GM23248 (cell line): ENCODE data around the gene ESYT3. TPM values are rescaled to one million over a fixed set of nuclear protein-coding genes. Genes with fewer than 3 reads are reported as not detected.

Experiments
- DNase-seq: peaks from one replicate; pipeline ENCODE4 v3.0.0-alpha.2; 2015
- H2AFZ ChIP-seq: fragments of 200-600 bp; sonication (generic); 2 replicates; pipeline ENCODE4 v1.6.1; 2016; ENCODE audit warnings: antibody characterized with exemption
- H3F3A ChIP-seq: fragments of 200-600 bp; sonication (generic); 2 replicates; pipeline ENCODE4 v1.6.1; 2016; ENCODE audit warnings: mild to moderate bottlenecking, antibody characterized with exemption, mixed run types; ENCODE audit not compliant: insufficient read depth
- H3K27ac ChIP-seq: fragments of 200-600 bp; sonication (generic); 2 replicates; pipeline ENCODE4 v1.5.1; 2016; ENCODE audit warnings: mild to moderate bottlenecking
- H3K27me3 ChIP-seq: fragments of 200-600 bp; sonication (generic); replicated peaks from 2 replicates; pipeline ENCODE4 v1.6.1; 2016; ENCODE audit warnings: mild to moderate bottlenecking; ENCODE audit not compliant: insufficient read depth
- H3K36me3 ChIP-seq: fragments of 200-600 bp; sonication (generic); 2 replicates; pipeline ENCODE4 v1.6.1; 2016; ENCODE audit warnings: low read depth, mild to moderate bottlenecking
- H3K4me1 ChIP-seq: fragments of 200-600 bp; sonication (generic); 2 replicates; pipeline ENCODE4 v1.6.1; 2016; ENCODE audit warnings: mild to moderate bottlenecking; ENCODE audit not compliant: insufficient read depth
- H3K4me2 ChIP-seq: fragments of 200-600 bp; sonication (generic); one replicate; pipeline ENCODE4 v1.6.1; 2016; ENCODE audit warnings: mild to moderate bottlenecking; ENCODE audit not compliant: unreplicated experiment
- H3K4me3 ChIP-seq: fragments of 200-600 bp; sonication (generic); 2 replicates; pipeline ENCODE4 v1.5.1; 2016; ENCODE audit warnings: mild to moderate bottlenecking
- H3K79me2 ChIP-seq: fragments of 200-600 bp; sonication (generic); 2 replicates; pipeline ENCODE4 v1.6.1; 2016; ENCODE audit warnings: mild to moderate bottlenecking; ENCODE audit not compliant: insufficient read depth
- H3K9ac ChIP-seq: fragments of 200-600 bp; sonication (generic); 2 replicates; pipeline ENCODE4 v1.6.1; 2016; ENCODE audit warnings: mild to moderate bottlenecking
- H3K9me2 ChIP-seq: fragments of 200-600 bp; sonication (generic); 2 replicates; pipeline ENCODE4 v1.6.1; 2016; ENCODE audit warnings: mixed run types, mild to moderate bottlenecking, moderate library complexity; ENCODE audit not compliant: insufficient read depth
- H3K9me3 ChIP-seq: fragments of 200-600 bp; sonication (generic); one replicate; pipeline ENCODE4 v1.6.1; 2017; ENCODE audit warnings: low read depth
- H4K20me1 ChIP-seq: fragments of 200-600 bp; sonication (generic); 2 replicates; pipeline ENCODE4 v1.6.0; 2016; ENCODE audit not compliant: insufficient read depth
- EZH2 ChIP-seq: fragments of 200-600 bp; sonication (generic); IDR thresholded peaks from 2 replicates; pipeline ENCODE4 v1.6.1; 2018; ENCODE audit warnings: antibody characterized with exemption, mild to moderate bottlenecking; ENCODE audit not compliant: insufficient read depth, poor library complexity, severe bottlenecking
- EZH2phosphoT487 ChIP-seq: fragments of 200-600 bp; sonication (generic); IDR thresholded peaks from 2 replicates; pipeline ENCODE4 v1.6.1; 2018; ENCODE audit warnings: antibody characterized with exemption, moderate library complexity, mild to moderate bottlenecking, low read depth; ENCODE audit not compliant: insufficient read depth
- WGBS, 2 experiments: methylation state at CpG; one replicate each; pipeline ENCODE4 v1.1.6; 2015 to 2017; ENCODE audit warnings: low lambda C conversion rate in 2 of 2, low coverage in 1 of 2; ENCODE audit errors: missing lambda C conversion rate in 2 of 2; 5-methylcytosine and 5-hydroxymethylcytosine counted together
- in situ Hi-C: fragments of 300-500 bp; cut with MboI; formaldehyde crosslinking; loops from 2 replicates; pipeline ENCODE4 v1.15.0; 2020
- polyA plus RNA-seq: library from polyadenylated mRNA; unstranded; fragments of >200 nt; fragmentation: Nextera tagmentation; extraction: Ambion mirVana; gene quantifications from 2 replicates; pipeline ENCODE4 v1.2.1, GENCODE V29; 2016
- total RNA-seq: library from RNA; depleted of rRNA; stranded (reverse); fragments of >200 nt; shearing (Covaris generic); gene quantifications from 2 replicates; pipeline ENCODE4 v1.2.3, GENCODE V29; 2014; rRNA removed

ESYT3 gene
- total RNA-seq (0.63 and 1.3 TPM in 2 replicates), polyA plus RNA-seq (0.38 and 0.48 TPM in 2 replicates)

GRCh38 chr3:138434276-138434874 lies at the start of gene ESYT3:
Gene ESYT3 (plus strand): TSS chr3:138434616. CDS start chr3:138434799, 183 bp downstream.
- H3K4me3 ChIP-seq, result peak within 1 kb of the TSS; percentile 70
- no peaks in the 10 kb centered on the region for H3K9me2 ChIP-seq
- in situ Hi-C loops, result no loop called here
- peak; percentile 83 for DNase-seq
- H3K9me3 ChIP-seq, result no peaks in the 10 kb centered on the region
- H3F3A ChIP-seq, result no peaks in the 10 kb centered on the region
- peak within 1 kb of the TSS; percentile 90 for H3K4me2 ChIP-seq
- no peaks in the 10 kb centered on the region for H4K20me1 ChIP-seq
- H3K36me3 ChIP-seq, result no peaks in the 10 kb centered on the region
- peaks cover 14% of the 10 kb centered on the region for H3K27me3 ChIP-seq
- peaks cover 6% of the 10 kb centered on the region for H3K4me1 ChIP-seq
- no peak within 1 kb of the TSS for H3K27ac ChIP-seq
- peak within 1 kb of the TSS; percentile 77 for H2AFZ ChIP-seq
- no peaks in the 10 kb centered on the region for H3K79me2 ChIP-seq
- H3K9ac ChIP-seq, result peak within 1 kb of the TSS; percentile 39
- TF ChIP-seq EZH2phosphoT487, result no peak
- TF ChIP-seq EZH2, result no peak
- 1 to 3% methylated on average over 34 to 42 of the region's 54 CpGs for WGBS, 2 experiments

GRCh38 chr3:138384976-138385375 lies 49.4 kb upstream of the ESYT3 start:
- peaks cover 21% of the 10 kb centered on the region for H3F3A ChIP-seq
- no peaks in the 10 kb centered on the region for H4K20me1 ChIP-seq
- no peaks in the 10 kb centered on the region for H3K9me3 ChIP-seq
- no peak for DNase-seq
- H3K4me3 ChIP-seq, result no peak overlapping the region
- H3K4me1 ChIP-seq, result peaks cover 29% of the 10 kb centered on the region
- H3K4me2 ChIP-seq, result no peak overlapping the region
- 94 to 99% methylated on average over 4 to 5 of the region's 5 CpGs for WGBS, 2 experiments
- H3K79me2 ChIP-seq, result peaks cover 86% of the 10 kb centered on the region
- H3K9ac ChIP-seq, result no peak overlapping the region
- no peaks in the 10 kb centered on the region for H3K27me3 ChIP-seq
- in situ Hi-C loops, result no loop called here
- TF ChIP-seq EZH2phosphoT487, result no peak
- no peak for TF ChIP-seq EZH2
- no peak overlapping the region for H2AFZ ChIP-seq
- no peak overlapping the region for H3K27ac ChIP-seq
- H3K9me2 ChIP-seq, result no peaks in the 10 kb centered on the region
- H3K36me3 ChIP-seq, result no peaks in the 10 kb centered on the region

- Histone ChIP-seq H3K4me1 (peaks cover 25% of the 10 kb centered on the region), H2AFZ (peak overlapping the region; percentile 48; the same call in 1 of the 2 replicates), H3F3A (peaks cover 20% of the 10 kb centered on the region), H3K36me3 (no peaks in the 10 kb centered on the region), H3K9me3 (no peaks in the 10 kb centered on the region), H3K9me2 (no peaks in the 10 kb centered on the region), H3K27me3 (no peaks in the 10 kb centered on the region), H3K27ac (peak overlapping the region; percentile 97), H3K9ac (peak overlapping the region; percentile 81), H4K20me1 (no peaks in the 10 kb centered on the region), H3K79me2 (peaks cover 87% of the 10 kb centered on the region), H3K4me2 (peak overlapping the region; percentile 86), H3K4me3 (no peak overlapping the region)
- in situ Hi-C loops, result no loop called here
- no peak for TF ChIP-seq EZH2phosphoT487
- no peak for TF ChIP-seq EZH2
- WGBS, 2 experiments, result 88 to 92% methylated on average over 6 of the region's 6 CpGs
- peak; percentile 26 for DNase-seq
Measured at GRCh38 chr3:138389144-138389601, 45.2 kb upstream of the ESYT3 start.

- Histone ChIP-seq H2AFZ (peak overlapping the region; percentile 48; the same call in 1 of the 2 replicates), H3K4me2 (peak overlapping the region; percentile 86), H3K4me1 (peaks cover 25% of the 10 kb centered on the region), H3F3A (peaks cover 20% of the 10 kb centered on the region), H3K9me2 (no peaks in the 10 kb centered on the region), H3K36me3 (no peaks in the 10 kb centered on the region), H3K27me3 (no peaks in the 10 kb centered on the region), H3K27ac (peak overlapping the region; percentile 97), H3K9me3 (no peaks in the 10 kb centered on the region), H3K9ac (peak overlapping the region; percentile 81), H3K4me3 (peak overlapping the region; percentile 52), H4K20me1 (no peaks in the 10 kb centered on the region), H3K79me2 (peaks cover 88% of the 10 kb centered on the region)
- 5 to 7% methylated on average over 9 of the region's 9 CpGs for WGBS, 2 experiments
- no peak for TF ChIP-seq EZH2phosphoT487
- TF ChIP-seq EZH2, result no peak
- DNase-seq, result peak; percentile 96
- in situ Hi-C loops, result no loop called here
Measured at GRCh38 chr3:138389841-138390581, 44.4 kb upstream of the ESYT3 start.
